Parathyroid adenoma (tissue), 2 donors: ENCODE data around the gene CLTRN.

Experiments used
- H2AFZ ChIP-seq: fragments of 300-600 bp; sonication (generic); one replicate; pipeline ENCODE4 v1.7.0; 2017; ENCODE audit warnings: antibody characterized with exemption, mild to moderate bottlenecking
- H3K27ac ChIP-seq: fragments of 300-600 bp; sonication (generic); one replicate; pipeline ENCODE4 v1.7.0; 2017
- H3K27me3 ChIP-seq: fragments of 300-600 bp; sonication (generic); one replicate; pipeline ENCODE4 v1.7.0; 2017; ENCODE audit warnings: low read length; ENCODE audit not compliant: control insufficient read depth, insufficient read depth
- H3K36me3 ChIP-seq: fragments of 300-600 bp; sonication (generic); one replicate; pipeline ENCODE4 v1.7.0; 2017; ENCODE audit warnings: low read length; ENCODE audit not compliant: control insufficient read depth, insufficient read depth
- H3K4me1 ChIP-seq: fragments of 300-600 bp; sonication (generic); one replicate; pipeline ENCODE4 v1.7.0; 2017; ENCODE audit warnings: control low read depth
- H3K4me2 ChIP-seq: fragments of 300-600 bp; sonication (generic); one replicate; pipeline ENCODE4 v1.7.0; 2017; ENCODE audit warnings: low read length
- H3K4me3 ChIP-seq: fragments of 300-600 bp; sonication (generic); one replicate; pipeline ENCODE4 v1.7.0; 2017; ENCODE audit warnings: low read depth, low read length
- H3K79me2 ChIP-seq: fragments of 300-600 bp; sonication (generic); one replicate; pipeline ENCODE4 v1.7.0; 2017; ENCODE audit warnings: control low read depth
- H3K9ac ChIP-seq: fragments of 300-600 bp; sonication (generic); one replicate; pipeline ENCODE4 v1.7.0; 2017; ENCODE audit warnings: mild to moderate bottlenecking
- H3K9me3 ChIP-seq: fragments of 300-600 bp; sonication (generic); one replicate; pipeline ENCODE4 v1.7.0; 2017; ENCODE audit warnings: low read length; ENCODE audit not compliant: control insufficient read depth
- TF ChIP-seq, protein P1 (sequence below): fragments of 300-600 bp; sonication (generic); IDR thresholded peaks from one replicate; pipeline ENCODE4 v1.7.0; 2017; ENCODE audit warnings: antibody characterized with exemption, mild to moderate bottlenecking
- donor health status: primary hyperparathyroidism.

The CLTRN gene

DNA sequence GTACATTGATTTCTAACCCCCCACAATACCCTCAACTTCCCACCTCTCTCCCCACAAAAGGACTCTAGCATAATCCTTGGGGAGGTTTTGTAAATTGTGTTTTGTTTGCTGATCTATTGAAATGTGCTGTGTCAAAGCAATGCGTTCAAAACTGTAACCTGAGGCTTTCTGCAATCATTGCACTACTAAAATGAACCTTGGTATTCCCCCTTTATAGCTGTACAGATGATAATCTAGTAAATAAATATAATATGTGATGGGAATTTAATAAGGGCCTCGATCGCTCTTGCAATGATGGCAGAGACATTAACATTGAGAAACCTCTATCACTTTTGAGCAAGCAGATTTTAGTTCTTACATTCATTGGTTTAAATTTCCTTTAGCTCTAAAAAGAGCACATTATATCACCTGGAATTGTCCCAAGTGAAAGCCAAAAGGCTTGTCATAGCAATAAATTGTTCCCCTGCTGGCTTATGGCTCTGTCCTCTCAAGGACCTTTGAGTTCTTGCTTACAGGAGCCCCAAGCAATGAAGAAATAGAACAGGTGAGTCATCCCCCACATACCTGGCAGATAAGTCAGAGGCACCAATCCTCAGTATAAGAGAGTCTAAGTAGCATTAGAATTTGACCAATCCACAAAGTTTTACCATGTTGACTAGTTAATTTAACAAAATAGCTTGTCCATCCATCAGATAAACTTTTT, 45.4 kb downstream of the CLTRN start:
- no peaks in the 10 kb centered on the region for H3K36me3 ChIP-seq
- no peaks in the 10 kb centered on the region for H3K27me3 ChIP-seq
- no peak overlapping the region for H2AFZ ChIP-seq
- H3K4me1 ChIP-seq, result no peaks in the 10 kb centered on the region
- no peak overlapping the region for H3K4me3 ChIP-seq
- H3K9me3 ChIP-seq, result no peaks in the 10 kb centered on the region
- H3K79me2 ChIP-seq, result no peaks in the 10 kb centered on the region
- H3K4me2 ChIP-seq, result no peak overlapping the region
- no peak overlapping the region for H3K9ac ChIP-seq
- TF ChIP-seq, protein P1, sequence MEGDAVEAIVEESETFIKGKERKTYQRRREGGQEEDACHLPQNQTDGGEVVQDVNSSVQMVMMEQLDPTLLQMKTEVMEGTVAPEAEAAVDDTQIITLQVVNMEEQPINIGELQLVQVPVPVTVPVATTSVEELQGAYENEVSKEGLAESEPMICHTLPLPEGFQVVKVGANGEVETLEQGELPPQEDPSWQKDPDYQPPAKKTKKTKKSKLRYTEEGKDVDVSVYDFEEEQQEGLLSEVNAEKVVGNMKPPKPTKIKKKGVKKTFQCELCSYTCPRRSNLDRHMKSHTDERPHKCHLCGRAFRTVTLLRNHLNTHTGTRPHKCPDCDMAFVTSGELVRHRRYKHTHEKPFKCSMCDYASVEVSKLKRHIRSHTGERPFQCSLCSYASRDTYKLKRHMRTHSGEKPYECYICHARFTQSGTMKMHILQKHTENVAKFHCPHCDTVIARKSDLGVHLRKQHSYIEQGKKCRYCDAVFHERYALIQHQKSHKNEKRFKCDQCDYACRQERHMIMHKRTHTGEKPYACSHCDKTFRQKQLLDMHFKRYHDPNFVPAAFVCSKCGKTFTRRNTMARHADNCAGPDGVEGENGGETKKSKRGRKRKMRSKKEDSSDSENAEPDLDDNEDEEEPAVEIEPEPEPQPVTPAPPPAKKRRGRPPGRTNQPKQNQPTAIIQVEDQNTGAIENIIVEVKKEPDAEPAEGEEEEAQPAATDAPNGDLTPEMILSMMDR, result no peak
- H3K27ac ChIP-seq, result no peak overlapping the region

DNA sequence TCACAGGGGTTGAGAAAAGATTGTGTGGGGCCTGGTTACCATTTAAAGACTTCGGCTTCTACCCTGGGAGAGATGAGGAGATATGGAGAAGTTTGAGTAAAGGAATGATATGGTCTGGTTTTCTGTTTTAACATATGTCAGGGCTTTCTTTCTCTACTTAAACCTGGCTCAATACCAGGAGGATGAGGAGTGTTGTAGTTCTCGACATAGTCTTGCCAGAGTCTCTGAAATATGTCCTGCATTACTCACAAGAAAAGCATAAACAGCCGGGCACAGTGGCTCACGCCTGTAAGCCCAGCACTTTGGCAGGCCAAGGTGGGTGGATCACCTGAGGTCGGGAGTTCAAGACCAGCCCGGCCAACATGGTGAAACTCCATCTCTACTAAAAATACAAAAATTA, 47.5 kb downstream of the CLTRN start:
- H3K27ac ChIP-seq, result no peak overlapping the region
- H3K79me2 ChIP-seq, result no peaks in the 10 kb centered on the region
- no peaks in the 10 kb centered on the region for H3K36me3 ChIP-seq
- no peaks in the 10 kb centered on the region for H3K9me3 ChIP-seq
- no peak overlapping the region for H3K4me3 ChIP-seq
- H3K4me1 ChIP-seq, result no peaks in the 10 kb centered on the region
- H3K4me2 ChIP-seq, result no peak overlapping the region
- H3K9ac ChIP-seq, result no peak overlapping the region
- TF ChIP-seq, protein P1, result no peak
- H3K27me3 ChIP-seq, result no peaks in the 10 kb centered on the region
- no peak overlapping the region for H2AFZ ChIP-seq

DNA sequence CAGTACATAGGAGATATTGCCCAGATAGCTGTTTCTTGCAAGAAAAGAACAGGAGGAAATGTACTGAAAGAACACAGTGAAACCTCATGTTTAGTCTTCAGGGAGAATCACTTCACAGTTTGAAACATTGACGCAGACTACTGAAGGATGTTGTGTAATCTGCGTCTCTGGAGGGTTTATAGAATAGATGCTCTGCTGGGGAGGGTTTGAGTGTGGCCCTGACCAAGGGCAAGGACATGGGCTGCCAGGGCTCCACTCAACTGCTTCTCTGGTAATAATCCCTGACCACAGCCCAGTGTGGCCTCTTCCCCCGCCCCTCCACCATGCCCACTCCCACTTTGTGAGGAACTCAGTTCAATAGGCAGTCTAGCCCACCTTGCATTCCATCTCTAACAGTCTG, 48.1 kb downstream of the CLTRN start:
- Histone ChIP-seq H2AFZ (no peak overlapping the region), H3K36me3 (no peaks in the 10 kb centered on the region), H3K9ac (no peak overlapping the region), H3K4me3 (no peak overlapping the region), H3K4me1 (no peaks in the 10 kb centered on the region), H3K4me2 (no peak overlapping the region), H3K9me3 (no peaks in the 10 kb centered on the region), H3K27ac (no peak overlapping the region), H3K79me2 (no peaks in the 10 kb centered on the region), H3K27me3 (no peaks in the 10 kb centered on the region)
- TF ChIP-seq, protein P1, result no peak

DNA sequence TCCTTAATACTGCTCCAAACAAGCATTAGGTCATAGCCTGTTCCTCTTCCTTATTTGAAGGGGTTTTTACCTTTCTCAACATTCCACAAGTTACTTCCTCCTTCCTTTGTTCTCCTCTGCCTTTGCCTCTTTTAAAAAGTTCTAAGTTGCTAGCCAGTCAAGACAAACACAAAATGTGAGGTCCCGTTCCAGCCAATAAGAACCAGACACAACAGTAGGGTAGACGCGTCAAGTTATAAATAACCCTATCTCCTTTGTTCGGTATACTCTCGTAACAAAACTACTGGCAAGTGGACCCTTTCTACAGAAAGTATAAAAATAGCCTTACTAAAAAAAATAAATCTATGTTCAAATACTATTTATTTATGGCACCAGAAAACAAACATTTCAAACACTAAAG, 57.5 kb downstream of the CLTRN start:
- Histone ChIP-seq H3K36me3 (no peaks in the 10 kb centered on the region), H3K79me2 (no peaks in the 10 kb centered on the region), H3K4me2 (no peak overlapping the region), H3K27ac (no peak overlapping the region), H3K4me3 (no peak overlapping the region), H3K9ac (no peak overlapping the region), H3K27me3 (no peaks in the 10 kb centered on the region), H3K9me3 (no peaks in the 10 kb centered on the region), H3K4me1 (no peaks in the 10 kb centered on the region), H2AFZ (no peak overlapping the region)
- TF ChIP-seq, protein P1, result no peak

DNA sequence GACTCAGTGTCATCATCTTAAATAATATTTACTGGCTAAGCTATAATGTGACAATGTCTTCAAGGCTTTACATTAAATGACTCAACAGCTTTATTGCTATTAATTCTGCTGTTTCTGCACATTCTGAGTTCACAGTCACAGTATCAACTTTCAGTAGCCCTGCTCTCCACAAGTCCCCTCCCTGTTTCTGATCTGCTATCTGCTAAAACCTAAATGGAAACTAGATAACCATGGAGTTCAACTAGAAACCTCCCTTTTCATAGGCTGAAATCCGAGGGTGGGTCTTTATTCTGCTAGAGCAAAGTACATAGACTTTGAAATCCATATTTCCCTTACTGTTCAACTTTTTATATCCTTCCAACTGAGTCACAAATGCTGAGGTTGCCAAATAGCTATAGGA, 58.5 kb downstream of the CLTRN start:
- no peak overlapping the region for H3K9ac ChIP-seq
- H3K36me3 ChIP-seq, result no peaks in the 10 kb centered on the region
- no peak overlapping the region for H3K4me3 ChIP-seq
- no peaks in the 10 kb centered on the region for H3K27me3 ChIP-seq
- no peak overlapping the region for H3K27ac ChIP-seq
- no peak overlapping the region for H3K4me2 ChIP-seq
- no peaks in the 10 kb centered on the region for H3K79me2 ChIP-seq
- TF ChIP-seq, protein P1, result no peak
- H3K9me3 ChIP-seq, result no peaks in the 10 kb centered on the region
- no peak overlapping the region for H2AFZ ChIP-seq
- no peaks in the 10 kb centered on the region for H3K4me1 ChIP-seq
